Activated naive CD4-positive, alpha-beta T cell treated with anti-CD3 and anti-CD28 coated beads, Interleukin-2, amount 10 ng/mL, durations not matched to agents 7 days and 5 days (primary cell): ENCODE measurements around the gene ABCA3.

Experiments used
- CTCF ChIA-PET: fragments of 350-600 bp; sonication (Branson Sonifier 250); formaldehyde crosslinking; loops from one replicate; lab custom pipeline; 2021; ENCODE audit warnings: antibody characterized with exemption; lab: Charles Lee
- DNase-seq: peaks from one replicate; pipeline ENCODE4 v3.0.0-alpha.2; 2020
- H3K27ac Mint-ChIP-seq: one replicate; pipeline ENCODE4 v1.8.0; 2021; ENCODE audit warnings: mild to moderate bottlenecking, moderate library complexity, mixed read lengths
- H3K27me3 Mint-ChIP-seq: one replicate; pipeline ENCODE4 v1.8.0; 2021; ENCODE audit warnings: mild to moderate bottlenecking, mixed read lengths
- H3K36me3 Mint-ChIP-seq: one replicate; pipeline ENCODE4 v1.8.0; 2021; ENCODE audit warnings: mixed read lengths
- H3K4me1 Mint-ChIP-seq: one replicate; pipeline ENCODE4 v1.8.0; 2021; ENCODE audit warnings: mixed read lengths
- H3K4me3 Mint-ChIP-seq: one replicate; pipeline ENCODE4 v1.8.0; 2021; ENCODE audit warnings: mild to moderate bottlenecking, moderate library complexity, mixed read lengths
- H3K9me3 Mint-ChIP-seq: one replicate; pipeline ENCODE4 v1.8.0; 2021; ENCODE audit warnings: mixed read lengths

The ABCA3 gene

GRCh38 chr16:2317231-2318020 lies 23.1 kb downstream of the ABCA3 start:
- no peak overlapping the region for H3K4me3 Mint-ChIP-seq
- peaks cover 4% of the 10 kb centered on the region for H3K27me3 Mint-ChIP-seq
- no peaks in the 10 kb centered on the region for H3K9me3 Mint-ChIP-seq
- no peaks in the 10 kb centered on the region for H3K4me1 Mint-ChIP-seq
- no peaks in the 10 kb centered on the region for H3K36me3 Mint-ChIP-seq
- CTCF ChIA-PET = no interaction called here
- DNase-seq = no peak
- no peak overlapping the region for H3K27ac Mint-ChIP-seq

GRCh38 chr16:2308089-2308962 lies 32.2 kb downstream of the ABCA3 start:
- CTCF ChIA-PET = no interaction called here
- no peak for DNase-seq
- no peaks in the 10 kb centered on the region for H3K4me1 Mint-ChIP-seq
- no peak overlapping the region for H3K4me3 Mint-ChIP-seq
- H3K27ac Mint-ChIP-seq = no peak overlapping the region
- H3K27me3 Mint-ChIP-seq = no peaks in the 10 kb centered on the region
- H3K36me3 Mint-ChIP-seq = no peaks in the 10 kb centered on the region
- H3K9me3 Mint-ChIP-seq = no peaks in the 10 kb centered on the region

GRCh38 chr16:2299915-2300192 lies 40.7 kb downstream of the ABCA3 start:
- no peaks in the 10 kb centered on the region for H3K9me3 Mint-ChIP-seq
- H3K27ac Mint-ChIP-seq = no peak overlapping the region
- no peak overlapping the region for H3K4me3 Mint-ChIP-seq
- H3K27me3 Mint-ChIP-seq = no peaks in the 10 kb centered on the region
- DNase-seq = no peak
- no peaks in the 10 kb centered on the region for H3K36me3 Mint-ChIP-seq
- H3K4me1 Mint-ChIP-seq = peaks cover 10% of the 10 kb centered on the region
- CTCF ChIA-PET = no interaction called here

- H3K4me3 Mint-ChIP-seq = no peak overlapping the region
- CTCF ChIA-PET = no interaction called here
- H3K4me1 Mint-ChIP-seq = peaks cover 10% of the 10 kb centered on the region
- no peaks in the 10 kb centered on the region for H3K9me3 Mint-ChIP-seq
- H3K27ac Mint-ChIP-seq = peak overlapping the region; percentile 49
- DNase-seq = no peak
- H3K27me3 Mint-ChIP-seq = no peaks in the 10 kb centered on the region
- H3K36me3 Mint-ChIP-seq = no peaks in the 10 kb centered on the region
These were observed 41.2 kb downstream of the ABCA3 start for GRCh38 chr16:2299121-2299914.

- Mint-ChIP-seq H3K27ac (no peak overlapping the region), H3K27me3 (no peaks in the 10 kb centered on the region), H3K4me3 (no peak overlapping the region), H3K36me3 (no peaks in the 10 kb centered on the region), H3K9me3 (no peaks in the 10 kb centered on the region), H3K4me1 (peaks cover 10% of the 10 kb centered on the region)
- DNase-seq = no peak
- CTCF ChIA-PET = no interaction called here
These were observed 41.9 kb downstream of the ABCA3 start for GRCh38 chr16:2298621-2299020.

- Mint-ChIP-seq H3K4me1 (peaks cover 10% of the 10 kb centered on the region), H3K4me3 (no peak overlapping the region), H3K27ac (no peak overlapping the region), H3K9me3 (no peaks in the 10 kb centered on the region), H3K27me3 (no peaks in the 10 kb centered on the region), H3K36me3 (no peaks in the 10 kb centered on the region)
- no peak for DNase-seq
- CTCF ChIA-PET = no interaction called here
These were observed 43.0 kb downstream of the ABCA3 start for GRCh38 chr16:2297506-2297860.

- Mint-ChIP-seq H3K4me1 (peaks cover 10% of the 10 kb centered on the region), H3K9me3 (no peaks in the 10 kb centered on the region), H3K27ac (no peak overlapping the region), H3K36me3 (no peaks in the 10 kb centered on the region), H3K27me3 (no peaks in the 10 kb centered on the region), H3K4me3 (no peak overlapping the region)
- no peak for DNase-seq
- CTCF ChIA-PET = interaction anchor here (0.8 kb wide), 1 partner anchor 9 kb away, joined by 3 read pairs; no protein-coding TSS in a partner anchor
These were observed 43.6 kb downstream of the ABCA3 start for GRCh38 chr16:2296661-2297505.

- CTCF ChIA-PET = interaction anchor here (1.0 kb wide), 1 partner anchor 16 kb away, joined by 3 read pairs; no protein-coding TSS in a partner anchor
- DNase-seq = no peak
- no peak overlapping the region for H3K27ac Mint-ChIP-seq
- no peak overlapping the region for H3K4me3 Mint-ChIP-seq
- no peaks in the 10 kb centered on the region for H3K36me3 Mint-ChIP-seq
- H3K27me3 Mint-ChIP-seq = no peaks in the 10 kb centered on the region
- H3K9me3 Mint-ChIP-seq = no peaks in the 10 kb centered on the region
- H3K4me1 Mint-ChIP-seq = peaks cover 10% of the 10 kb centered on the region
These were observed 45.3 kb downstream of the ABCA3 start for GRCh38 chr16:2295056-2295798.

- Mint-ChIP-seq H3K36me3 (no peaks in the 10 kb centered on the region), H3K4me1 (peaks cover 8% of the 10 kb centered on the region), H3K4me3 (no peak overlapping the region), H3K27ac (no peak overlapping the region), H3K9me3 (no peaks in the 10 kb centered on the region), H3K27me3 (no peaks in the 10 kb centered on the region)
- no peak for DNase-seq
- CTCF ChIA-PET = no interaction called here
These were observed 48.3 kb downstream of the ABCA3 start for GRCh38 chr16:2292221-2292620.

GRCh38 chr16:2289282-2289681 lies 51.2 kb downstream of the ABCA3 start:
- Mint-ChIP-seq H3K4me1 (no peaks in the 10 kb centered on the region), H3K9me3 (no peaks in the 10 kb centered on the region), H3K27ac (no peak overlapping the region), H3K27me3 (no peaks in the 10 kb centered on the region), H3K4me3 (no peak overlapping the region), H3K36me3 (no peaks in the 10 kb centered on the region)
- no peak for DNase-seq
- CTCF ChIA-PET = no interaction called here

GRCh38 chr16:2288726-2289125 lies 51.8 kb downstream of the ABCA3 start:
- DNase-seq = no peak
- no peaks in the 10 kb centered on the region for H3K4me1 Mint-ChIP-seq
- no peaks in the 10 kb centered on the region for H3K36me3 Mint-ChIP-seq
- H3K27me3 Mint-ChIP-seq = no peaks in the 10 kb centered on the region
- no peak overlapping the region for H3K27ac Mint-ChIP-seq
- H3K4me3 Mint-ChIP-seq = no peak overlapping the region
- CTCF ChIA-PET = no interaction called here
- H3K9me3 Mint-ChIP-seq = no peaks in the 10 kb centered on the region

- H3K4me1 Mint-ChIP-seq = no peaks in the 10 kb centered on the region
- no peaks in the 10 kb centered on the region for H3K27me3 Mint-ChIP-seq
- H3K27ac Mint-ChIP-seq = no peak overlapping the region
- no peak for DNase-seq
- no peak overlapping the region for H3K4me3 Mint-ChIP-seq
- no peaks in the 10 kb centered on the region for H3K9me3 Mint-ChIP-seq
- H3K36me3 Mint-ChIP-seq = no peaks in the 10 kb centered on the region
- CTCF ChIA-PET = no interaction called here
These were observed 52.5 kb downstream of the ABCA3 start for GRCh38 chr16:2287916-2288547.

GRCh38 chr16:2286550-2286949 lies 54.0 kb downstream of the ABCA3 start:
- H3K4me3 Mint-ChIP-seq = no peak overlapping the region
- no peak for DNase-seq
- no peaks in the 10 kb centered on the region for H3K36me3 Mint-ChIP-seq
- H3K4me1 Mint-ChIP-seq = no peaks in the 10 kb centered on the region
- H3K27me3 Mint-ChIP-seq = no peaks in the 10 kb centered on the region
- CTCF ChIA-PET = no interaction called here
- H3K9me3 Mint-ChIP-seq = no peaks in the 10 kb centered on the region
- no peak overlapping the region for H3K27ac Mint-ChIP-seq
